Activated CD4-positive, alpha-beta T cell treated with anti-CD3 and anti-CD28 coated beads for 36 hours (primary cell): Measurements from ENCODE around the gene AKAP7. TPM values are rescaled to one million over a fixed set of nuclear protein-coding genes. Genes with fewer than 3 reads are reported as not detected.

Source experiments
- ATAC-seq: fragments of 200-7000 bp; cut with Tn5 transposase; one replicate; pipeline ENCODE4 v1.10.0; 2021; ENCODE audit warnings: mild to moderate bottlenecking, moderate library complexity
- CTCF ChIA-PET: fragments of 350-600 bp; sonication (Branson Sonifier 250); formaldehyde crosslinking; loops from one replicate; lab custom pipeline; 2021; ENCODE audit warnings: antibody characterized with exemption; lab: Charles Lee
- POLR2A ChIA-PET: fragments of 350-600 bp; sonication (Branson Sonifier 250); formaldehyde crosslinking; loops from one replicate; lab custom pipeline; 2021; ENCODE audit warnings: antibody characterized with exemption, inconsistent platforms; lab: Charles Lee
- DNase-seq: peaks from one replicate; pipeline ENCODE4 v3.0.0-alpha.2; 2020
- H3K27ac Mint-ChIP-seq: one replicate; pipeline ENCODE4 v1.8.0; 2021; ENCODE audit warnings: mixed read lengths
- H3K27me3 Mint-ChIP-seq: one replicate; pipeline ENCODE4 v1.8.0; 2021; ENCODE audit warnings: mixed read lengths
- H3K36me3 Mint-ChIP-seq: one replicate; pipeline ENCODE4 v1.8.0; 2021; ENCODE audit warnings: low read depth, mixed read lengths
- H3K4me1 Mint-ChIP-seq: one replicate; pipeline ENCODE4 v1.8.0; 2021; ENCODE audit warnings: mixed read lengths
- H3K4me3 Mint-ChIP-seq: one replicate; pipeline ENCODE4 v1.8.0; 2021; ENCODE audit warnings: mild to moderate bottlenecking, moderate library complexity, mixed read lengths
- H3K9me3 Mint-ChIP-seq: one replicate; pipeline ENCODE4 v1.8.0; 2021; ENCODE audit warnings: low read depth, mixed read lengths
- intact Hi-C, 2 experiments: fragments of 100-400 bp; cut with DNase I in 1 of 2; cut with micrococcal nuclease in 1 of 2; formaldehyde crosslinking; loops; one replicate each; pipeline versions ENCODE4 v1.14.2 to v1.15.1; 2022 to 2024; cut with DNase I, micrococcal nuclease
- total RNA-seq, 2 experiments: library from RNA; stranded (reverse); gene quantifications; one replicate each; pipeline ENCODE4 v1.2.3, GENCODE V29; 2021

Gene AKAP7
- total RNA-seq, 2 experiments from 2014 or later, result 5.1 to 6.0 TPM

GRCh38 chr6:131270534-131270933, 135.3 kb downstream of the AKAP7 start:
- Mint-ChIP-seq H3K4me3 (no peak overlapping the region), H3K27me3 (no peaks in the 10 kb centered on the region), H3K27ac (no peak overlapping the region), H3K4me1 (peaks cover 50% of the 10 kb centered on the region), H3K9me3 (peaks cover 21% of the 10 kb centered on the region), H3K36me3 (peaks cover 46% of the 10 kb centered on the region)
- ChIA-PET POLR2A (no interaction called here), CTCF (interaction anchor here (1.5 to 2.1 kb wide), 2 partner anchors 11 to 385 kb away, joined by 4 to 5 read pairs; no protein-coding TSS in a partner anchor)
- intact Hi-C loops, result no loop called here
- ATAC-seq, result no peak
- DNase-seq, result no peak

GRCh38 chr6:131275273-131275672, 140.0 kb downstream of the AKAP7 start:
- H3K27me3 Mint-ChIP-seq, result no peaks in the 10 kb centered on the region
- H3K9me3 Mint-ChIP-seq, result peaks cover 32% of the 10 kb centered on the region
- H3K4me3 Mint-ChIP-seq, result no peak overlapping the region
- CTCF ChIA-PET, result interaction anchor here (1.2 kb wide), 1 partner anchor 243 kb away, joined by 3 read pairs; no protein-coding TSS in a partner anchor
- DNase-seq (no peak), ATAC-seq (no peak)
- H3K4me1 Mint-ChIP-seq, result peaks cover 23% of the 10 kb centered on the region
- POLR2A ChIA-PET, result no interaction called here
- H3K27ac Mint-ChIP-seq, result no peak overlapping the region
- H3K36me3 Mint-ChIP-seq, result peaks cover 41% of the 10 kb centered on the region
- intact Hi-C loops, result no loop called here

- DNase-seq (no peak), ATAC-seq (no peak)
- Mint-ChIP-seq H3K4me3 (no peak overlapping the region), H3K27ac (no peak overlapping the region), H3K9me3 (peaks cover 25% of the 10 kb centered on the region), H3K27me3 (no peaks in the 10 kb centered on the region), H3K4me1 (peaks cover 33% of the 10 kb centered on the region), H3K36me3 (peaks cover 28% of the 10 kb centered on the region)
- intact Hi-C loops, result no loop called here
- ChIA-PET POLR2A (no interaction called here), CTCF (no interaction called here)
Observed at GRCh38 chr6:131277591-131277990, 142.3 kb downstream of the AKAP7 start.

- Mint-ChIP-seq H3K4me3 (peak overlapping the region; percentile 53), H3K9me3 (peaks cover 10% of the 10 kb centered on the region), H3K4me1 (peaks cover 35% of the 10 kb centered on the region), H3K27me3 (no peaks in the 10 kb centered on the region), H3K36me3 (peaks cover 11% of the 10 kb centered on the region), H3K27ac (peak overlapping the region; percentile 90)
- CTCF ChIA-PET, result interaction anchor here (1.0 to 2.5 kb wide), 5 partner anchors 11 to 396 kb away, joined by 3 to 7 read pairs (median 3); no protein-coding TSS in a partner anchor
- intact Hi-C loops, result loop anchor here in 1 of 2 experiments (5.0 kb wide), 1 partner anchor 84 kb away; no protein-coding TSS in a partner anchor
- ATAC-seq, result peak; percentile 93
- peak; percentile 74 for DNase-seq
- POLR2A ChIA-PET, result no interaction called here
Observed at GRCh38 chr6:131281471-131282270, 146.4 kb downstream of the AKAP7 start.

GRCh38 chr6:131282365-131282764, 147.1 kb downstream of the AKAP7 start:
- POLR2A ChIA-PET, result no interaction called here
- Mint-ChIP-seq H3K27me3 (no peaks in the 10 kb centered on the region), H3K4me3 (no peak overlapping the region), H3K27ac (no peak overlapping the region), H3K9me3 (peaks cover 10% of the 10 kb centered on the region), H3K36me3 (peaks cover 14% of the 10 kb centered on the region), H3K4me1 (peaks cover 33% of the 10 kb centered on the region)
- CTCF ChIA-PET, result interaction anchor here (1.2 to 2.5 kb wide), 4 partner anchors 12 to 397 kb away, joined by 3 to 7 read pairs (median 4); no protein-coding TSS in a partner anchor
- DNase-seq, result no peak
- ATAC-seq, result no peak
- intact Hi-C loops, result loop anchor here in 1 of 2 experiments (5.0 kb wide), 1 partner anchor 85 kb away; no protein-coding TSS in a partner anchor

GRCh38 chr6:131283466-131284175, 148.4 kb downstream of the AKAP7 start:
- H3K36me3 Mint-ChIP-seq, result peaks cover 13% of the 10 kb centered on the region
- ATAC-seq (no peak), DNase-seq (no peak)
- ChIA-PET POLR2A (no interaction called here), CTCF (interaction anchor here (0.7 to 2.0 kb wide), 5 partner anchors 11 to 250 kb away, joined by 3 to 7 read pairs (median 3); no protein-coding TSS in a partner anchor)
- intact Hi-C loops, result loop anchor here in 1 of 2 experiments (5.0 kb wide), 1 partner anchor 86 kb away; no protein-coding TSS in a partner anchor
- H3K9me3 Mint-ChIP-seq, result peaks cover 6% of the 10 kb centered on the region
- H3K27ac Mint-ChIP-seq, result no peak overlapping the region
- peaks cover 33% of the 10 kb centered on the region for H3K4me1 Mint-ChIP-seq
- no peaks in the 10 kb centered on the region for H3K27me3 Mint-ChIP-seq
- H3K4me3 Mint-ChIP-seq, result no peak overlapping the region

GRCh38 chr6:131285548-131285947, 150.3 kb downstream of the AKAP7 start:
- Mint-ChIP-seq H3K27me3 (no peaks in the 10 kb centered on the region), H3K4me3 (no peak overlapping the region), H3K27ac (no peak overlapping the region), H3K36me3 (peaks cover 6% of the 10 kb centered on the region), H3K4me1 (peaks cover 30% of the 10 kb centered on the region), H3K9me3 (no peaks in the 10 kb centered on the region)
- ChIA-PET CTCF (interaction anchor here (0.7 kb wide), 1 partner anchor 12 kb away, joined by 3 read pairs; no protein-coding TSS in a partner anchor), POLR2A (no interaction called here)
- intact Hi-C loops, result no loop called here
- DNase-seq, result no peak
- no peak for ATAC-seq

- Mint-ChIP-seq H3K27me3 (no peaks in the 10 kb centered on the region), H3K9me3 (no peaks in the 10 kb centered on the region), H3K36me3 (peaks cover 6% of the 10 kb centered on the region), H3K4me1 (peaks cover 22% of the 10 kb centered on the region), H3K4me3 (no peak overlapping the region), H3K27ac (no peak overlapping the region)
- no peak for ATAC-seq
- no peak for DNase-seq
- intact Hi-C loops, result no loop called here
- CTCF ChIA-PET, result interaction anchor here (0.5 to 0.7 kb wide), 2 partner anchors 83 to 250 kb away, joined by 3 to 4 read pairs; no protein-coding TSS in a partner anchor
- POLR2A ChIA-PET, result no interaction called here
Observed at GRCh38 chr6:131286469-131287040, 151.3 kb downstream of the AKAP7 start.

- no peaks in the 10 kb centered on the region for H3K9me3 Mint-ChIP-seq
- H3K27me3 Mint-ChIP-seq, result no peaks in the 10 kb centered on the region
- intact Hi-C loops, result no loop called here
- ChIA-PET POLR2A (no interaction called here), CTCF (no interaction called here)
- ATAC-seq, result no peak
- peaks cover 25% of the 10 kb centered on the region for H3K4me1 Mint-ChIP-seq
- H3K27ac Mint-ChIP-seq, result no peak overlapping the region
- H3K36me3 Mint-ChIP-seq, result peaks cover 6% of the 10 kb centered on the region
- H3K4me3 Mint-ChIP-seq, result no peak overlapping the region
- DNase-seq, result no peak
Observed at GRCh38 chr6:131288214-131288613, 152.9 kb downstream of the AKAP7 start.

GRCh38 chr6:131290955-131291354, 155.7 kb downstream of the AKAP7 start:
- H3K4me3 Mint-ChIP-seq, result no peak overlapping the region
- intact Hi-C loops, result no loop called here
- H3K36me3 Mint-ChIP-seq, result peaks cover 4% of the 10 kb centered on the region

More at GRCh38 chr6:131290955-131291354, 155.7 kb downstream of the AKAP7 start:
- ChIA-PET CTCF (interaction anchor here (0.6 kb wide), 1 partner anchor 312 kb away, joined by 3 read pairs; no protein-coding TSS in a partner anchor), POLR2A (no interaction called here)
- Mint-ChIP-seq H3K27ac (no peak overlapping the region), H3K4me1 (peaks cover 18% of the 10 kb centered on the region), H3K9me3 (no peaks in the 10 kb centered on the region), H3K27me3 (no peaks in the 10 kb centered on the region)
- DNase-seq (no peak), ATAC-seq (no peak)
